GM18520 (cell line): Measurements from ENCODE around the gene APOL2.

ENCODE experiments used
- ATAC-seq: cut with Tn5 transposase; IDR thresholded peaks from one replicate; pipeline ENCODE4 v1.9.1; 2021; ENCODE audit not compliant: unreplicated experiment

Gene APOL2

GRCh38 chr22:36180038-36180880 lies 59.1 kb downstream of the APOL2 start:
- no peak for ATAC-seq

GRCh38 chr22:36177160-36177559 lies 62.2 kb downstream of the APOL2 start:
- no peak for ATAC-seq
